LHCN-M2 (cell line): Measurements from ENCODE around the gene TBC1D2. TPM values are rescaled to one million over a fixed set of nuclear protein-coding genes. Genes with fewer than 3 reads are reported as not detected.
"Not testable (repeated sequence)": the region's sequence is repeated elsewhere in the genome, so short reads cannot be mapped to it uniquely, and the experiment has no call there.

Source experiments
- DNase-seq: peaks from one replicate; pipeline ENCODE4 v3.0.0-alpha.2; 2012; ENCODE audit warnings: low read depth
- polyA plus RNA-seq: library from polyadenylated mRNA; unstranded; fragments of >200 nt; gene quantifications from one replicate; pipeline ENCODE4 v1.2.1, GENCODE V29; 2012; ENCODE audit warnings: missing spikeins
- total RNA-seq: library from RNA; depleted of rRNA; stranded (reverse); fragments of >200 nt; gene quantifications from 2 replicates; pipeline ENCODE4 v1.2.3, GENCODE V29; 2014; rRNA removed

Gene TBC1D2, protein sequence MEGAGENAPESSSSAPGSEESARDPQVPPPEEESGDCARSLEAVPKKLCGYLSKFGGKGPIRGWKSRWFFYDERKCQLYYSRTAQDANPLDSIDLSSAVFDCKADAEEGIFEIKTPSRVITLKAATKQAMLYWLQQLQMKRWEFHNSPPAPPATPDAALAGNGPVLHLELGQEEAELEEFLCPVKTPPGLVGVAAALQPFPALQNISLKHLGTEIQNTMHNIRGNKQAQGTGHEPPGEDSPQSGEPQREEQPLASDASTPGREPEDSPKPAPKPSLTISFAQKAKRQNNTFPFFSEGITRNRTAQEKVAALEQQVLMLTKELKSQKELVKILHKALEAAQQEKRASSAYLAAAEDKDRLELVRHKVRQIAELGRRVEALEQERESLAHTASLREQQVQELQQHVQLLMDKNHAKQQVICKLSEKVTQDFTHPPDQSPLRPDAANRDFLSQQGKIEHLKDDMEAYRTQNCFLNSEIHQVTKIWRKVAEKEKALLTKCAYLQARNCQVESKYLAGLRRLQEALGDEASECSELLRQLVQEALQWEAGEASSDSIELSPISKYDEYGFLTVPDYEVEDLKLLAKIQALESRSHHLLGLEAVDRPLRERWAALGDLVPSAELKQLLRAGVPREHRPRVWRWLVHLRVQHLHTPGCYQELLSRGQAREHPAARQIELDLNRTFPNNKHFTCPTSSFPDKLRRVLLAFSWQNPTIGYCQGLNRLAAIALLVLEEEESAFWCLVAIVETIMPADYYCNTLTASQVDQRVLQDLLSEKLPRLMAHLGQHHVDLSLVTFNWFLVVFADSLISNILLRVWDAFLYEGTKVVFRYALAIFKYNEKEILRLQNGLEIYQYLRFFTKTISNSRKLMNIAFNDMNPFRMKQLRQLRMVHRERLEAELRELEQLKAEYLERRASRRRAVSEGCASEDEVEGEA
- 19.9 and 22.2 TPM in 2 replicates for total RNA-seq
- polyA plus RNA-seq, result 50.9 TPM

DNA sequence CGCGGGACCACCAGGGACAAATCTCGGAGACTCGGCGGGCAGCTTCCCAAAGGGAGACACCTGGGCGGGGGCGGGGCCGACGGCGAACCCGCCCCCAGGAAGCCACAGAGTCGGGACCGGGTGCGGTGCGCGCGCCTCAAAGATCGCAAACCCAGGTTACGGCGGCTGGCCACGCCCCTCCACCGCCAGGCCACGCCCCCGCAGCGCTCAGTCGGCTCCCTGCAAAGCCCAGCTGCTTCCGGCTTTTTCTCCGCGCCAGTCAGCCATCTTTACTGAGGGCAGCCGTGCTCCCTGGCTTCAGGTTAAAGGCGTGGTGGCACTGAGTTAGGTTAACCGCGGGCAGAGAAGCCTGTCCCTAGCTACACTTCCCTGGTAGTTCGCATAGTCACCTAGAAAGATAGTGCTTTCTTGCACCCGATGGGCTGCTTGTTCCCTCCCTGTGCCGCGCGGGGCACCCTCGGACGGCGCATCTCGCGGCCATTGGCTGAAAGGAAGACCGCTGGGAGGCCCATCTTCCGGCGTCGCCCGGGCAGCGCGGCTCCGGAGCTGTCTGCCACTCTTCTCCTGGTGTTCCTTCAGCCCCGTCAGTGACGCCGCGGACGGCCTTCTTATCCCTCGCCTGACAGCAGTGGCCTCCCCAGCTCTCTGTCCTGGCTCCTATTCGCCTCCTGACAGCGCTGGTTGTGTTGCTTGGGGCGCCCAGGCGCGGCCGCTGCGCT is at the start of gene TBC1D2:
TSS of gene TBC1D2 (minus strand) at position 72 of the 719 bp plus-strand sequence. CDS start 108 bp downstream, outside the sequence.
- DNase-seq, result peak; percentile 92

DNA sequence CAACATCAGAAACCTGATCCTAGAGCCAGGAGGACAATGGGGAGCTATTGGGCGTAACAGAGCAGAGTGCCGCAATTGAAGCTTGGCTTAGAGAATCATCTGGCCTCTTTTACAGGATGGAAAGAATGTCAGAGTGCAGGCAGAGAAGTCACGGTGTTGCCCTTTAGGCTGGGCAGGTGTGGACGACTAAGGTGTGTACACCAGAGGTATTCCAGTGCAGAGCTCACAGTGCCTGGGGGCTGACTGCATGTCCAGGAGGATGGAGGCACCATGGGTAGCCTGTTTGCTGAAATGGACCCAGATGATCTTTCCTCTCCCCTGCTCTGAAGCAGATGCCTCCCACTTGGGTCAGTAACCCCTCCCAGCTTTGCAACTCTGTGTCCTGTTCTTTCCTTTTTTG is 48.9 kb upstream of the TBC1D2 start:
- no peak for DNase-seq

DNA sequence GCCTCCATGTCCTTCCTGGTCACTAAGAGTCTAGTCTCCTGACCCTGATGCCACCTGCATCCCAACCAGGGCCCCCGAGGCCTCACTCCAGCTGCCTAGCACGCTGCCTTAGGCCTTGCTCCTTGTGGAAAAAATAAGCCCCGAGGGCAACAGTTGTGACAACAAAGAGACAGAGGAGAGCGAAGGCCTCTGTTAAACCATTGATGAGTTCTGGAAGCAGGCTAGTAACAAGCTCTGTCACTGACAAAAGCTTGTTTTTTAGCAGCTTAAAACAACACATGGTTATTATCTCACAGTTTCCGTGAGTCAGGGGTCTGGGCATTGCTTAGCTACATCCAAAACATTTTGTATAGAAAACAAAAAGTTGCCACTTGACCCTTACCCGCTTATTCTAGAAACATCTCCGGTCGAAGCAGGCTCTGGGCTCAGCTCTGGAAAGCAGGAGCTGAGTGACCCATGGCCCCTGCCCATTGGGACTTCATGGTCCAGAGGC is 48.2 kb upstream of the TBC1D2 start:
- no peak for DNase-seq

DNA sequence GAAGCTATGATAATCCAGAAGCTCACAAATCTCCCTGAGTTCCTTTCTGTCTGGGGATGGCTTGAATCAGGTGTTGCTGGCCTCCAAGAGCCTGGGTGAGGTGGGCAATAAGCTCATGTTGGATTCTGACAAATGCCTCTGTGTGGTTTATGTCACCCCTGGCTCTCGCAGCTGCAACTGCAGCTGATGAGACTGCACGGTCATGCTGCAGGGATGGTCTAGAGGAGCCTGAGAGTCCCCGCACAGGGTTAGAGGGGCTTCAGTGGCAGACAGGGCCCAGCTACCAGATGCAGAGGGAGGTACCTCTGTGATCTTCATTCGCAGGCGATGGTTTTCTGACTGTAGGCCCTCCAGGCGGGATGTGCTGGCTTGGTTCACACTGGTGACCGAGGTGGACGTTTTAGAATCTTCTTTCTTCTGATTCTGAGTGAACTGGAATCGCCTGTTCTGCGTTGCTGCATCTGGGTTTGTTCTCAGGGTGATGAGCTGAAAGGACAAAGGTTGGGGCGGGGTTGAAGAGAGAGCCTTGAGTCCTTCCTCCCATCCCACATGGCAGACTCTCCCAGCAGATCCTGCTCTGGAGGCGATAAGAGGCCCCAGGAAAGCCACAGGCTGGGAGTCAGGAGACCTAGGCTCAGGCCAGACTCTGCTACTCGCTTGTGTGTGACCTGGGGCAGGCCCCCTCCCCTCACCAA is 47.6 kb upstream of the TBC1D2 start:
- DNase-seq, result no peak

DNA sequence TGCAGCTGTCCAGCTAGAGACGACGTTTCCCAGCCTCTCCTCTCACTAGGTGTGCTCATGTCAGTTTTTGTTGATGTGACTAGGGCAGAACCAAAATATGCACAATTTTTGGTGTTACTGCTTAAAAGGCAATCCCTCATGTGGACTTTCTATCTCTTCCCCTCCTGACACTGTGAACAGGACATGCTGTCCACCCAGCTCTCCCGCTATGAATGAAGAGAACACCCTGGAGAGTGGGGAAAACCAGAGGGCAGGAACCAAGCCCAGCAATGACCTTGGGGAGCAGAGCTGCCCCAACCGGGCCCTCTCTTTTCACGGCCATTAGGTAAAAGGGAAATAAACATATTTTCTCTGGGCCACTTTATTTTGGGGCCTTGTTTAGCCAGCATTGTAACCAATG is 46.7 kb upstream of the TBC1D2 start:
- DNase-seq, result no peak

DNA sequence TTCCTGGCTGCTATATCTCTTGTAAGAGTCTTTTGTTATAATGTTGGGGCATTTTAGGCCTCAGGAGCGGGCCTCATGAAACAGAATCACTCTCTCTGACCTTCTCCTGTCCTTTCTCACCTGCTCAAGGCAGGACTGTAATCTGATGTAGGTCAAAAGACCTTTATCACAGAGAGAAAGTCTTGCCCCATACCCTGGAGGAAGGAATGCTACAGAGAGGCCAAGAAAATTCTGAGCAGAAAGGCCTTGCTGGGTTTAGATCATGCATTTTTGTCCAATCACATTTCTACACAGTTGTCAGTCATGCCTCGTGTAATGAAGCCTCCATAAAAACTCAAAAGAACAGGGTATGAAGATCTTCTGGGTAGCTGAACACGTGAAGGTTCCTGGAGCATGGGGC is 45.2 kb upstream of the TBC1D2 start:
- DNase-seq, result no peak

DNA sequence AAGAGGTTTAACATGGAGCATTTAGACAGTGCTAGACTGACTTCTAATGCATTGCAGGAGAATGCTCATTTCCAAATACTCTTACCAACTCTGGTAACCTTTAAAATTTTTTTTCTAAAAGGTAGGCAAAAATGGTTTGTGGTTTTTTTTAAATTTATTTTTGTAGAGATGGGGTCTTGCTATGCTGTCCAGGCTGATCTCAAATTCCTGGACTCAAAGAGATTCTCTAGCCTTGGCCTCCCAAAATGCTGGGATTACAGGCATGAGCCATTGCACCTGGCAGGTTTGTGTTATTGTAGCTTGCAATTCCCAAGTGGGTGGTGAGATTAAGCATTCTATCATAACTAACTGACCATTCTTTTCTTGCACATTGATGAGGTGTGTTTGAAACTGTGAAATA is 43.0 kb upstream of the TBC1D2 start:
- no peak for DNase-seq

DNA sequence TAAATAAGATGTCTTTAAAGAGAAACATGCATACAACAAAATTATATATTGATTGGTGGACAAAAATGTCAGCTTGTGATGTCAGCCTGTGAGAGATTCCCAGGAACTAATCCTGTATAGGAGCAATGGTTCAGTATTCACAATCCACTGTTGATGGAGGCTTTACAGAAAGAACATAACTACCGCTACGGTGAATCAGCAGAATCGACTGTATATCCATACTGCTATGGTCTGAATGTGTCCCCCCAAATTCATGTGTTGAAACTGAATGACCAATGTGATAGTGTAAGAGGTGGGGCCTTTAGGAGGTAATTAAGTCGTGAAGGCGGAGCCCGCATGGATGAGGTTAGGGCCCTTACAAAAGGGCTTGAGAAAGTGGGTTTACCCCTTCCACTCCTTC is 40.4 kb upstream of the TBC1D2 start:
- no peak for DNase-seq

DNA sequence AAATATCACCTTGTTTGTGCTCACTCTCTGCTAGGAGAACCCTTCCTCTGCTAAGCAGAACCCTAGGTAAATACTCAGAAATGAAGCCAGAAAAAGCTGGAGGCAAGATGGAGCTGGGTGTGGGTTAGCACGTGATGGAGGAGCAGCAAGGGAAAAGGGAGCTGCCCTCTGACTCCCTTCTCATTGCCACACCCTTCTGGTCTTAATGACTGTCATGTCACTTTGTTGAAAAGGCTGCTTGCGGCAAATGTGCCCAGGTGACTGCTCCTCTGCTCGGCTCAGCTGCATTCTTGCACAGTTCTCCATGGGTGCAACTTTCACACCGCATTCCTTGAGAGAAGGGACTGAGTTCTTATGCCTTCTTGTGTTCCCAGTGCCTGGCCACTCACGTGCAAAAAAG is 36.4 kb upstream of the TBC1D2 start:
- DNase-seq, result no peak

DNA sequence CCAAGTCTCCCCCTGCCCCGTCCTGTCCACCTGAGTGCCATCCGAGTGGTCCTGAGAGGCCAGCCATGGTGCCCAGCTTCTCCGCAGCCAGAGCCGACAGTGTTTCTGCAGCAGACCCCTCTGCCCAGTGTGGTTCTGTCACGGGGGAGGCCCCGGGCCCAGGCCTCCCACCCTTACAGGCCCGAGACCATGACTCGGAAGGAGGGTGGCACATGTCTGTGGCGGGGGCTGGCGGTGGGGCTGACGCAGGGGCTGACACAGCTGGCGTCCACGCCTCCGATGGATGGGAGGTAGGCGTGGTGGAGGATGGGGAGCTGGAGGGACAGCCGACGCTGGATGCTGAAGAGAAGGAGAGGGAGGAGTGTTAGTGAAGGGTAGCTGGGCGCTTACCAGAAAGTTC is 35.0 kb upstream of the TBC1D2 start:
- no peak for DNase-seq

DNA sequence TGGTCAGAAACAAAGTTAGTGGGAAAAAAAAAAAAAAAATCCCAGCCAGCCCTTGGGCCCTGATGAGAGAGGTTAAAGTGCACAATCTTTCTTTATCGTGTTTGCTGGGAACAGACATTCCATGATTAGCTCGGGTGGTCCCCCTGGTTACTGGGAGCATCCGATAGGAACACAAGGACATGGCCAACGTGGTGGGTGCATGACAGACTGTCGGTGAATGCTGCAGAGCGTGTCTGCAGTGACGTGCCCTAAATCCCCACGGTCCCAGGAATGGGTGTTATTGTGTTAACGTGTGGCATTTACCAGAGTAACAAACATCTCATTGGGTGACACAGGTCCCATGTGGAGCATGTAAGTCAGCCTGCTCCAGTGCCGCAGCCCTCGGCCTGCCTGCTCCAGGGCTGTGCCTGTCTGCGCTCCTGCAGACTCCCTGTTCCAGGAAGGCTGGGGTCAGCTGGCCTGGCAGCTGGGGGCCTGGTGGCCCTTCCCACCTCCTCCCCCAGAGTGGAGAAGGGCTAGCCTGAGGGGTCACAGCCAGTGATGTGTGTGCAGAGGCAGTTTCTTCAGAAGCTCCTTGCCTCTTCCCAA is 34.3 kb upstream of the TBC1D2 start:
- no peak for DNase-seq

DNA sequence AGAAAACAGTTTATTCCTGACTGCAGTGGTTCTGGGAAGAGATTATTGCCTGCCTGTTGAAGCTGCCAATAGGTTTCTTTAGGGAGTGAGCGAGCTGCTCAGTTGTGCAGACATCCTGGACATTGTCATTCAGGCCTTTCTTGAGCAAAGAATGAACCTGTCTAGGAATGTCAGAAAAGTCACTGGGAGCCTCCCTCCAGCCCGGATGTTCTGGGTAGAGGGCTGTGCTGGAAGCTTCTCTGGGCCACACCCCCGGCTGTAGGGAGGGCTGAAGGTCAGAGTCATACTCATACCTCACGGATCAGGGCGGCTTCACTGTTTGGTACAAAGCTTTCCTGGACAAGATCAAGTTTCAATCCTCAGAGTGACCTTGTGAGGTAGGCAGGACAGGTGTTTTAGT is 33.4 kb upstream of the TBC1D2 start:
- DNase-seq, result no peak

DNA sequence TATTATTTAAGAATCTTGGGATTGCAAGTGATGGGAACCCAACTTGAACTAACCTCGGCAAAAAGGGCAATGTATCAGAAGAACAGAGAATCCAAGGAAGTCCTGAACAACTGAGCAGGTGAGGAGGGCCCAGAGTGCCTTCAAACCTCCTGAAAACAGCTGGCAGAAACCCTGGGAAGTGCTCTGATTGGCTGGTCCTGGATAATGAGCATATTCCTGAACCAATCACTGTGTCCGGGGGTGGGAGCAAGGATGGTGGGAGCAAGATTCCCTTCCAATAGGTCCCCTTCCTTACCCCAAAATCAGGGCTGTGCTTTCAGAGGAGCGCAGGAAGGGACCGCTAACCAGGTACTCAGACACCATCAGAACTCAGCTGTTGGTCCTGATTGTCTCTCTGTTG is 31.9 kb upstream of the TBC1D2 start:
- DNase-seq, result no peak

DNA sequence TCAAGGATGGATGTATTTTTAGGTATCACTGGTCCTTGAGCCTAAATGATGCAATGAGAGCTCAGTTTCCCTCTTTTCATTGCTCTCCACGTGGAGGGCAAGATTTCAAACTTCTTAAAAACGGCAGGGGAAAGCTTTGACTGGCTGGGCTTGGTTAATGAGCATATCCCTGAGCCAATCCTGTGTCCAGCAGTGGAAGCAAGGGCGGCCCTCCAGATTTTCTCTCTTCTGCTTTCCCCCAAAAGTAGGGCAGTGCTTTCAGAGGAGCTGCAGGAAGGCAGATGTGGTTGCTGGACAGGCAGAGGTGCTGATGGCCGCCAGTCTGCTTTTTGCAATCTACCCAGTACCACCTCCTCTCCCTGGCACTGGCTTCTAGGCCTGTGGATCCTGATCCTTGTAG is 30.0 kb upstream of the TBC1D2 start:
- DNase-seq, result no peak

DNA sequence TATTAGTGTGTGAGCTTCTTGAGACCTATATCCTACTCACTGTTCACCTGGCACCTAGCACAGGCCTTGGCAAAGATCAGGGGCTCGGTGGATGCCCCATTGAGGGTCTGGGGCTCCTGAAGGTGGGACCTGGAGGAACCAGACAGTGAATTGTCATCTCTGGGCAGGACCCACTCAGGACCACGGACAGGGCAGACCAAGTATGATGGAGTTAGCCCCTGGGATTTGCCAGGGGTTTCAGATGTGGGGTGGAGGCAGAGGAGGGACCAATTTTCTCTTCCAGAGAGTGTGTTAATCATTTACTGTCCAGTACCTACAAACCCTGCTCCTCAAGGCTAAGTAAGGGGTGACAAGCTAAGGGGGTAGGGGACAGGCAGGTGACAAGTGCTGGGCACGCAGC is 29.3 kb upstream of the TBC1D2 start:
- no peak for DNase-seq

DNA sequence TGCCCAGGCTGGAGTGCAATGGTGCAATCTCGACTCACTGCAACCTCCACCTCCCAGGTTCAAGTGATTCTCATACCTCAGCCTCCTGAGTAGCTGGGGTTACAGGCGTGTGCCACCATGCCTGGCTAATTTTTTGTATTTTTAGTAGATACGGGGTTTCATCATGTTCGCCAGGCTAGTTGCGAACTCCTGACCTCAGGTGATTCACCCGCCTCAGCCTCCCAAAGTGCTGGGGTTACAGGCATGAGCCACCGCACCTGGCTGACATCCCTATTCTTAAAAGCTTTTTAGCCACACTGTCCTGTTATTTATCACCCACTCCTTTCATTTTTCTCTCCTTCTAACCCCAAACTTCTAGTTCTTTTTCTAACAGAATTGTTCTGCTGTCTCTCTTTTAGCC is 27.7 kb upstream of the TBC1D2 start:
- DNase-seq, result not testable (repeated sequence)

DNA sequence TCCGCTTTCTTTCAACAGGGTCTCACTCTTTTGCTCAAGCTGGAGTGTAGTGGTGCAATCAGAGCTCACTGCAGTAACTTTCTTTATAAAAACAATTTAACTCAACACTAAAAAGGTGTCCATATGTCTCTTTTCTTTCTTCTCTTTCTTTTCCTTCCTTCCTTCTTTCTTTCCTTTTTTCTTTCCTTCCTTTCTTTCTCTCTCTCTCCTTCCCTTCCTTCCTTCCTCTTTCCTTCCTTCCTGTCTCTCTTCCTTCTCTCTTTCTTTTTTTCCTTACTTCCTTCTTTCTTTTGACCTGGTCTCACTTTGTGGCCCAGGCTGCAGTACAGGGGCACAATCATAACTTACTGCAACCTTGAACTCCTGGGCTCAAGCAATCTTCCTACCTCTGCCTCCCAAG is 25.8 kb upstream of the TBC1D2 start:
- no peak for DNase-seq

DNA sequence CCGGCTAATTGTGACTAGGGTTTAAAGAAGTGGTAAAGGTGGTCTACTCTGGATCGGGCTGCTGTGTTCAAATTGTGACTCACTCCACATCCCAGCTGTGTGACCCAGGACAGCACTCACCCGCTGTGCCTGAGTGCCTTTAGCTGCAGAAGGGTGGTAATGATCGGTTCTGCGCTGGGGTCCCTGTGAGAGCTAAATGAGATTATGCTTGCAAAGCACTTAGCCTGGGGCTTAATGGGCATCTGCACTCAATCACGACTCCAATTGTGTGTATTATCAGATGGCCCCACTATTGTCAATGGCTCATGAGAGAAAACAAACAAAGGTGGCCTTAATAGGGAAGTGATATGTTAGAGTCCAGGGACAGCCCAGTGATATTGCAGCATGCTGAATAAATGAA is 25.1 kb upstream of the TBC1D2 start:
- no peak for DNase-seq

DNA sequence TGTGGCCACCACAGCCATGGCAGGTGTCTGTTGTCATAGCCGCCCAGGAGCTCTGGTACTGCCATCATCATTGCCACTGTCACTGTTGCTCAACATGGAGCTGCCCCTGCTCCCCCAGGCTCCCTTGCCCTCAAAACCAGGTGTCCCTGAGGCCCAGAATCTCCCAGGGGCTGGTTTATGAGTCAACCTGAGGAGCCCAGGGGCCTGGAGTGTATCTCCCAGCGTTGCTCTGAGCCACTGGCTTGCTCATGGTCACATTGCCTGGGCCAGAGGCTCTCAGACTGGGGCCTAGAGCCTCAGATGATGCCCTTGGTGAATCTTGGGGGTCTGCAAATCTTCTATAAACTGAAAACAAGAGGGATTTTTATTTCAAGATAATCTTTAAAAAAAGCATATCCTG is 24.7 kb upstream of the TBC1D2 start:
- no peak for DNase-seq

DNA sequence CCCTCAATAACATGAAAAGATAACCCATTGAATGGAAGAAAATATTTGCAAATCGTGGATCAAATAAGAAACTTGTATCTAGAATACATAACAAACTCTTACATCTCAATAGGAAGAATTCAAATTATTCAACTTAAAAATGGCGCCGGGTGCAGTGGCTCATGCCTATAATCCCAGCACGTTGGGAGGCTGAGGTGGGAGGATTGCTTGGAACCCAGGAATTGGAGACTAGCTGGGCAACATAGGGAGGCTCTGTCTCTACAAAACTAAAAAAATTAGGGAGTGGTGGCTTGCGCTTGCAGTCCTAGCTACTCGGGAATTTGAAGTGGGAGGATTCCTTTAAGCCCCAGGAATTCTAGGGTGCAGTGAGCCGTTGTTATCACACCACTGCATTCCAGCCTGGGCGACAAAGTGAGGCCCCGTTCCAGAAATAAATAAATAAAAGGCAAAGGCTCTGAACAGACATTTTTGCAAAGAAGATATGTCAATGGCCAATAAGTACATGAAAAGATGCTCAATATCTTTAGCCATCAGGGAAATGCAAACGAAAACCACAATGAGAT is 21.5 kb upstream of the TBC1D2 start:
- no peak for DNase-seq
